ENCODE results near the gene ERC1.

GRCh38 chr12:967641-968040 lies 23.4 kb upstream of the ERC1 start:
- TF ChIP-seq CTCF (IDR thresholded peaks at IDR 0.05) (no peak), POLR2AphosphoS5 (IDR thresholded peaks at IDR 0.05) (no peak)
